ENCODE data around the gene UNC13D. TPM values are rescaled to one million over a fixed set of nuclear protein-coding genes. Genes with fewer than 3 reads are reported as not detected.

Gene UNC13D
- total RNA-seq, 2 donors from 2014 or later, result 8.6 to 21.8 TPM

DNA sequence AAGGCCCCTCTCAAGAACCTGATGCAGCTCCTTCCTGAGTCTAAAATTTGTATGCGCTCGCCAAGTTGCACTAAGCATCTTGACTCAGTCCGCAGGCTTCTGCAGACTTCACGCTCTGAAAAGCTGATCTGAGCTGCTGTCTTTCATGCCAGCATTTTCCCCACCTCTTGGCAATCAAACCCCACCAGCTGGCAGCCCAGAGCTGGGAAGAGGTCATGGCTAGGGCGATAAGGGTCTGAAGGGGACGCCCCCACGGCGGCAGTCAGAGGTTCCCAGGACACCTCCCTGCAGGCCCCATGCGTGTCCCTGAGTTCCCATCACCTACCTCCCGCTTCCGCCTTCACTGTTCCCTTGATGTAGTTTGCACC is 5.1 kb upstream of the UNC13D start:
- no peak for TF ChIP-seq POLR2A (IDR thresholded peaks at IDR 0.05)
- TF ChIP-seq, protein P1, sequence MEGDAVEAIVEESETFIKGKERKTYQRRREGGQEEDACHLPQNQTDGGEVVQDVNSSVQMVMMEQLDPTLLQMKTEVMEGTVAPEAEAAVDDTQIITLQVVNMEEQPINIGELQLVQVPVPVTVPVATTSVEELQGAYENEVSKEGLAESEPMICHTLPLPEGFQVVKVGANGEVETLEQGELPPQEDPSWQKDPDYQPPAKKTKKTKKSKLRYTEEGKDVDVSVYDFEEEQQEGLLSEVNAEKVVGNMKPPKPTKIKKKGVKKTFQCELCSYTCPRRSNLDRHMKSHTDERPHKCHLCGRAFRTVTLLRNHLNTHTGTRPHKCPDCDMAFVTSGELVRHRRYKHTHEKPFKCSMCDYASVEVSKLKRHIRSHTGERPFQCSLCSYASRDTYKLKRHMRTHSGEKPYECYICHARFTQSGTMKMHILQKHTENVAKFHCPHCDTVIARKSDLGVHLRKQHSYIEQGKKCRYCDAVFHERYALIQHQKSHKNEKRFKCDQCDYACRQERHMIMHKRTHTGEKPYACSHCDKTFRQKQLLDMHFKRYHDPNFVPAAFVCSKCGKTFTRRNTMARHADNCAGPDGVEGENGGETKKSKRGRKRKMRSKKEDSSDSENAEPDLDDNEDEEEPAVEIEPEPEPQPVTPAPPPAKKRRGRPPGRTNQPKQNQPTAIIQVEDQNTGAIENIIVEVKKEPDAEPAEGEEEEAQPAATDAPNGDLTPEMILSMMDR (IDR thresholded peaks at IDR 0.05), result no peak
- peaks cover 0 to 17% of the 10 kb centered on the region in 2 donors for H3K36me3 ChIP-seq (replicated peaks in 1 of 2; ENCODE audit: insufficient read depth in 1 of 2, low read depth in 2 of 2)

DNA sequence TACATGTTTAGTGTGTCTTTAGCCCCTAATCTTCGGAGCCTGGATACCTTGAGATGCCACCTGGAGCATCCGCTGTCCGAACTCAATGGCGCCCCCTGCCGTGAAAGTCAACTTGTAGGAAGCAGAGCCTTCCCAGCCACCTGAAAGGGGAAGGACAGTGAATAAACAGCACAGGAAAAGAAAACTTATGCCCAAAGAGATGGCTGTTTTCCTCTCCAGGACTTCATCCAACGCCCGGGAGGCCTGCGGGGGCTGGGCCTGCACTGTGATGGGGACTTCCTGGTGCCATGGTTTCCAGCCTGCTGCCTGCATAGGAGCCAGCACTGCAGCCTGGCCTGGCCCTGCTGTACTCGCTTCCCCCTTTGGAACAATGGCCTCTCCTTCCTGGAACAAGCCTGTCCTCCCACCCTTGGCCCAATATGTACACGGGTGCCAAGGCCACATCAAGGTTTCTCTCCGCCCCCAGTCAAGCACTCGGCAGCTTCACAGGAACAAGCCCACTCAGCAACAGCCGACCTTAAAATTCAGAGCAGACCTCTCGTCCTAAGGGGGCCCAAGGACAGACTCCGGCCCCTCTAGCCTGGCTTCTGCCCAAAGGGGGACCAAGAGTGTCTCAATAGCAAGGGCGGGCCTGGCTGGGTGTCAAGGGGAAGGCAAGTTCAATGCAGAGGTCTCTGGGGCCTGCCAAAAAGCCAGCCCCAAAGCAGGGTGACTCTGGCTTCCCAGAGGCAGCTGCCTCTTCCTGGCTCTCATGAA is 4.5 kb upstream of the UNC13D start:
- Histone ChIP-seq H3K27ac (peak overlapping the region; percentile 86 to 97 (median 94)), H3K4me1 (peaks cover 84% of the 10 kb centered on the region), H3K36me3 (replicated peaks in 1 of 2; ENCODE audit: insufficient read depth in 1 of 2, low read depth in 2 of 2) (peaks cover 0 to 17% of the 10 kb centered on the region in 2 donors), H3K9me3 (no peaks in the 10 kb centered on the region), H3K27me3 (no peaks in the 10 kb centered on the region), H3K4me3 (no peak overlapping the region)
- intact Hi-C loops (cut with DNase I), result no loop called here
- 10 to 25% methylated on average over 13 to 16 of the region's 16 CpGs for WGBS, 2 donors
- peak; percentile 82 to 90 (median 85) for DNase-seq
- peak; percentile 13 for ATAC-seq
- TF ChIP-seq, protein P1 (IDR thresholded peaks at IDR 0.05), result peak; percentile 23 to 81 (median 70)
- peak in 2 of 3 donors; percentile 5 to 30 for TF ChIP-seq POLR2A (IDR thresholded peaks at IDR 0.05)

More for the DNA sequence above, 5.1 kb upstream of the UNC13D start:
- no peak for DNase-seq
- Histone ChIP-seq H3K9me3 (no peaks in the 10 kb centered on the region), H3K4me1 (peaks cover 84% of the 10 kb centered on the region), H3K4me3 (no peak overlapping the region), H3K27me3 (no peaks in the 10 kb centered on the region), H3K27ac (peak overlapping the region; percentile 86 to 97 (median 94))
- intact Hi-C loops (cut with DNase I), result no loop called here
- WGBS, 2 donors, result 66% methylated on average over 9 to 11 of the region's 11 CpGs
- ATAC-seq, result no peak

DNA sequence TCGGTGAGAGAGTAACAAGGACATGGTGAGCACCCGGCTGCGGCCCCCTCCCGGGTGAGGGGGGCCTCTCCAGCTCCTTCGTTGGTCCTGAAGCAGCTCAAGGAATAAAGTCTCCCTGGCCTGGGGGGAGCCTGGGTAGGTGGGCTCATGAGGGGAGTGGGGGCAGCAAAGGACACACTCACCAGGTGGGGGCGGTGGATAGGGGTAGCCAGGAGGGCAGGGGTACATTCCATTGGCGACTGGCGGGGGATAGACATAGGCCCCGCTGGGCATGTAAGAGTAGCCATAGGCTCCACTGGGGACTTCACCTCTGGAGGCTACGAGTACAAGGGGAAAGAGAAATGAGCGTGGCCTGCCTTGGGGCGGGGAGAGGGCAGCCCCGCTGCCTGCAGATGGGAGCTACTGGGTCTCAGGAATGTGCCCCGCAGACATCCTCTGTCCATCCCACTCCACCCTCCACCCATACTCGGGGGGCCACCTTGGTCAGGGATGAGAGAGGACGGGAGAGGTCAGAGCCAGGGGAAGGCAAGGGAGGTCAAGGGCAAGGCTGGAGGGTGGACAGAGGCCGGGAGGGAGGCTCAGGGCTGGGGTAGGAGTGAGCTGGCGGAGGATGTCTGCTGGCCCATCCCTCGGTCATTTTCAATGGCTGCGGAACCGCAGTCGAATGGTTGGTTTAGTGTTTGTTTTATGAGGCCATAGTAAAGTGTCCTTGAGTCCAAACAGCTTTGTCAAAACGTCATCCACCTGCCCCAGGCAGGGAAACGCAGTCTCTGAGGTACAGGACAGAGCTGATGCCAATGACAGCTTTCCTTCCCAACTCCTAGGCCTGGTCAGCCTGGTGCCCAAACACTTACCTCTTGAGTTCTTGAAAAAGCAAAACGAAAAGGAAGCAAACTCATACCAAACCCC is 3.7 kb upstream of the UNC13D start:
- H3K27ac ChIP-seq, result peak overlapping the region; percentile 86 to 97 (median 94)
- ATAC-seq (no peak), DNase-seq (peak; percentile 47 to 60 (median 58))
- 63 to 68% methylated on average over 25 of the region's 25 CpGs for WGBS, 2 donors
- peaks cover 78% of the 10 kb centered on the region for H3K4me1 ChIP-seq
- TF ChIP-seq, protein P1 (IDR thresholded peaks at IDR 0.05), result no peak
- no peak for TF ChIP-seq POLR2A (IDR thresholded peaks at IDR 0.05)
- intact Hi-C loops (cut with DNase I), result no loop called here
- H3K27me3 ChIP-seq, result no peaks in the 10 kb centered on the region
- peaks cover 0 to 17% of the 10 kb centered on the region in 2 donors for H3K36me3 ChIP-seq (replicated peaks in 1 of 2; ENCODE audit: insufficient read depth in 1 of 2, low read depth in 2 of 2)
- no peak overlapping the region for H3K4me3 ChIP-seq
- H3K9me3 ChIP-seq, result no peaks in the 10 kb centered on the region

DNA sequence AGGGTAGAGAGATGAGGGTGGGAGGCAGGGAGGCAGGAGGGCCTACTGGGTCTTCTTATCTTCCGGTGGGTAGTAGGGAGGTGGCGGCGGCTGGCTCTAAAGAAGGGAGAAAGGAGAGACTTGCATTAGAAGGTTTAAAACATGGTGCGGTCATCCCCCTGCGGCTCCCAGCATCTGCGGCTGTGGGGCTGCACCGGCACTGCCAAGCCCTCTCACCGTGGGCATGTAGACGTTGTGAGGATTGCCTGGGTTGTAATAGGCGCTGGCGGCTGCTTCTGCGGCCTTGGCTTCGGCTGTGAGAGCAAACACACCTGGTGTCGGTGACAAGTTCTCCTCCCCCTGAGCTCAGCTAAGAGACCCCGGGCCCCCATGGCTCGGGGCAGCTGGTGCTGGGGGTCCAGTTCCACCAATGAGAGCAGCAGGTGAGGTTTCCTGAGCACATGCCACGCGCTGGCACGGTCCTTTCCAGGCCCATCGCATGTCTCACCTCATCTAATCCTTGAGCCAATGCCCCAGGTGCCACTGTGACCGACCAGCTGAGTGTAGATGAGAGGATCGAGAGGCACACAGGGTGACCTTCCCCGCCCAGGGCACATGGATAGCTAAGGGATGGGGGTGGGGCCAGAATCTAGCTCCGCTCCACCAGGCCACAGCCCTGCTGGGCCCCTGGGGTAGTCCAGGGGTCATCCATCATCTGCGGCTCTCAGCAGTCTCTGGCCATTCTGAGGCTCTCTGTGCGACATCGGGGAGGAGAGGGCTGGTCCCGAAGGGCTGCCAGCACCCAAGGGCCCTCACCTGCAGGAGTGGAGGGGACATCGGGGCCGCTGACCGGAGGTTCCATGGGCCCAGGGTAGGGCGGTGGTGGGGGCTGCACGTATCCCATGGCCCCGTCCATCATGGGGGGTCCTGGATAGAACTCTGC is 2.7 kb upstream of the UNC13D start:
- WGBS, 2 donors, result 37 to 41% methylated on average over 14 to 31 of the region's 34 CpGs
- ATAC-seq, result peak; percentile 34
- TF ChIP-seq POLR2A (IDR thresholded peaks at IDR 0.05), result peak; percentile 68 to 89 (median 82)
- TF ChIP-seq, protein P1 (IDR thresholded peaks at IDR 0.05), result peak in 1 of 7 experiments; percentile 4
- Histone ChIP-seq H3K4me1 (peaks cover 73% of the 10 kb centered on the region), H3K27me3 (no peaks in the 10 kb centered on the region), H3K36me3 (replicated peaks in 1 of 2; ENCODE audit: insufficient read depth in 1 of 2, low read depth in 2 of 2) (peaks cover 0 to 17% of the 10 kb centered on the region in 2 donors), H3K9me3 (no peaks in the 10 kb centered on the region), H3K27ac (peak overlapping the region; percentile 86 to 97 (median 94)), H3K4me3 (no peak overlapping the region)
- peak; percentile 84 to 92 (median 92) for DNase-seq
- intact Hi-C loops (cut with DNase I), result no loop called here
